T-helper 1 cell treated with Interleukin-12 subunit alpha and Interleukin-12 subunit beta and Interleukin-4 antibody, amounts not matched to agents 30 μg/mL and 1 μg/mL, for 36 hours (primary cell): ENCODE measurements around the gene SLC25A13.
"Not testable (repeated sequence)": the region's sequence is repeated elsewhere in the genome, so short reads cannot be mapped to it uniquely, and the experiment has no call there.

Experiments used
- H3K27ac Mint-ChIP-seq: one replicate; pipeline ENCODE4 v1.8.0; 2021; ENCODE audit warnings: mild to moderate bottlenecking, mixed read lengths
- H3K27me3 Mint-ChIP-seq: one replicate; pipeline ENCODE4 v1.8.0; 2021; ENCODE audit warnings: low read depth, mixed read lengths
- H3K36me3 Mint-ChIP-seq: one replicate; pipeline ENCODE4 v1.8.0; 2021; ENCODE audit warnings: low read depth, mixed read lengths
- H3K4me1 Mint-ChIP-seq: one replicate; pipeline ENCODE4 v1.8.0; 2021; ENCODE audit warnings: low read depth, mixed read lengths
- H3K4me3 Mint-ChIP-seq: one replicate; pipeline ENCODE4 v1.8.0; 2021; ENCODE audit warnings: mild to moderate bottlenecking, moderate library complexity, mixed read lengths
- H3K9me3 Mint-ChIP-seq: one replicate; pipeline ENCODE4 v1.8.0; 2021; ENCODE audit warnings: mixed read lengths

SLC25A13 gene

DNA sequence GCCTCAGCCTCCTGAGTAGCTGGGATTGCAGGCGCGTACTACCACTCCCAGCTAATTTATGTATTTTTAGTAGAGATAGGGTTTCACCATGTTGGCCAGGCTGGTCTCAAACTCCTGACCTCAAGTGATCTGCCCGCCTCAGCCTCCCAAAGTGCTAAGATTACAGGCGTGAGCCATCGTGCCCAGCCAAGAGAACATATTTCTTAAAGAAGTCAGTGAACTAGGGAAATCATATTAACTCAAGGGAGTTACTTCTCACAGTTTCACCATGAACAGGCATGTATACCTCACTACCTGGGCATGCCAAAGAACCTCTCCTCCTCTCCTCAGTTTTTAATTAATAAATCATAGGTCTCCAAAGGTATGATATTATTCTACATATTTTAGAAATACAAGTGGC lies 24.5 kb downstream of the SLC25A13 start:
- peaks cover 12% of the 10 kb centered on the region for H3K36me3 Mint-ChIP-seq
- H3K9me3 Mint-ChIP-seq, H3K4me3 Mint-ChIP-seq, H3K4me1 Mint-ChIP-seq, H3K27me3 Mint-ChIP-seq, H3K27ac Mint-ChIP-seq: not testable (repeated sequence)

DNA sequence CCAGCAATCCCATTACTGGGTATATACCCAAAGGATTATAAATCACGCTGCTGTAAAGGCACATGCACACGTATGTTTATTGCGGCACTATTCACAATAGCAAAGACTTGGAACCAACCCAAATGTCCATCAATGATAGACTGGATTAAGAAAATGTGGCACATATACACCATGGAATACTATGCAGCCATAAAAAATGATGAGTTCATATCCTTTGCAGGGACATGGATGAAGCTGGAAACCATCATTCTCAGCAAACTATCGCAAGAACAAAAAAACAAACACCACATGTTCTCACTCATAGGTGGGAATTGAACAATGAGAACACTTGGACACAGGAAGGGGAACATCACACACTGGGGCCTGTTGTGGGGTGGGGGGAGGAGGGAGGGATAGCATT lies 28.0 kb downstream of the SLC25A13 start:
- not testable (repeated sequence) for H3K27ac Mint-ChIP-seq, H3K27me3 Mint-ChIP-seq, H3K4me1 Mint-ChIP-seq, H3K4me3 Mint-ChIP-seq
- Mint-ChIP-seq H3K36me3 (peaks cover 16% of the 10 kb centered on the region), H3K9me3 (peaks cover 28% of the 10 kb centered on the region)

DNA sequence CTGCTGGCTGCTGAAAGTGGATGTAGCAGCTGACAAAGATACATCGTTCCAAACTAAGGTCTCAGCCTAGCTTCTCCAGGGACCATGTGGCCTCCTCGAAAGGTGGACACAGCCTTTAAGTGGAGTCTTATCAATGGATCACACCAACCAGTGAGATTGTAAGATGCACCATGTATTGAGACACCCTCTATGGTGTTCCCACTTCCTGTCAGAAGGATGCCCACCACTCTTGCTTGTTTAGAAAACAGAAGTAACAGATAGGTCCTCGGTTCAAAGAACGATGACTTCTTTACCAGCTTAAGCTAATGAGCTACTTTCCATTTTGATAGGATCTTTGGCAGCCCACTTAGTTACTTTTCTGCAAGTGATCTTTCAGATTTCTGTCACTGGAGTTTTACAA lies 34.3 kb downstream of the SLC25A13 start:
- Mint-ChIP-seq H3K4me1 (peaks cover 44% of the 10 kb centered on the region), H3K9me3 (peaks cover 34% of the 10 kb centered on the region), H3K27ac (peak overlapping the region; percentile 22), H3K4me3 (no peak overlapping the region), H3K36me3 (peaks cover 24% of the 10 kb centered on the region), H3K27me3 (no peaks in the 10 kb centered on the region)

DNA sequence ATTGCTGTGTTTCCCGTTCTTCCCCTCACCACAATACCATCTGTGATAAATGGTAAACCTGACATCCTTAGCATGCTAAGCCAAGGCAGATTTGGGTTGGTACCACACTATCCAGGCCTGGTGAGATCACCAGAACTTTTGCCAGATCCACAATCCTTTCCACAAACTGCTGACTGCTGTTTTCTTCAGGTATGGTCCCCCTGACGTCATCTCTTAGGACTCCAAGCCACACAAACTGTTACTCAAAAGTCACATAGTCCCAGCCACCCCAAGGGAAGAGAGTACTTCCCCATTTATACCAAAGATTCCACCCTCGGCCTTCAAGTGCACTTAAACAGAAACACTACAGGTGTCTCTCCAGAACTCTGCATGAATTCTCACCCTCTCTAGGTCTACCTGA lies 34.8 kb downstream of the SLC25A13 start:
- H3K4me1 Mint-ChIP-seq = peaks cover 44% of the 10 kb centered on the region

DNA sequence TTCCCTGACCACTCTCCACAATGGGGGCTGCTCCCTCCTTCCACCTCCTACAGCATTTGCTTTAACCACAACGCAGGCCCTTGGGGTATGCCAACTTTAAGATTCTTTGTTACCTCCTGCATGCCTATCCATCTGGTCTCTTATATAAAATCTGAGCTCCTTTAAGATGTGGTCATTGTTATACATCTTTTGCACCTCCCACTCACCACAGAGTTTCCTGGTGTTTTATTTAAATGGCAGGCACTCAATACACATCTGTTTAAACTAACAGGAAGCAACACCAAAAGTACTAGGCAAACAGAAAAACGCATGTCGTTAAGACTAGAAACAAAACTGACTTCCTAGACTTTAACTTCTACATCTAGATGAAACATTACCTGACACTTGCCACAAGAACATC lies 36.3 kb downstream of the SLC25A13 start:
- peaks cover 44% of the 10 kb centered on the region for H3K4me1 Mint-ChIP-seq
- H3K27me3 Mint-ChIP-seq = no peaks in the 10 kb centered on the region
- H3K9me3 Mint-ChIP-seq = peaks cover 20% of the 10 kb centered on the region
- H3K4me3 Mint-ChIP-seq = peak overlapping the region; percentile 75
- peaks cover 19% of the 10 kb centered on the region for H3K36me3 Mint-ChIP-seq
- peak overlapping the region; percentile 88 for H3K27ac Mint-ChIP-seq

More for the DNA sequence above, 34.8 kb downstream of the SLC25A13 start:
- Mint-ChIP-seq H3K9me3 (peaks cover 30% of the 10 kb centered on the region), H3K4me3 (no peak overlapping the region), H3K27me3 (no peaks in the 10 kb centered on the region), H3K36me3 (peaks cover 24% of the 10 kb centered on the region), H3K27ac (peak overlapping the region; percentile 22)

DNA sequence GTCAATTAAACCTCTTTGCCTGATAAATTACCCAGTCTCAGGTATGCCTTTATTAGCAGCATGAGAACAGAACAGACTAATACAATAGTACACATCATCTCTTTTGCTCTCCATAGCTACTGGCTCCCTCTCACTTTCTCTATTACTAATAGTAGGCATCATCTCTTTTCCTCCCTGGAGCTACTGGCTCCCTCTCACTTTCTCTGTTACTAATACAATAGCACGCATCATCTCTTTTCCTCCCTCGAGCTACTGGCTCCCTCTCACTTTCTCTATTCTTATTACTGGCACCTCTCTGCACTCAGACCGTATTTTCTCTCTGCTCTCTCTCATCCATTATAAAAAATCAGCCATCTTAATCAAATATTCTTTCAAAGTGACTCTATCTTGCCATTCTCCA lies 37.1 kb downstream of the SLC25A13 start:
- peaks cover 20% of the 10 kb centered on the region for H3K36me3 Mint-ChIP-seq
- H3K4me1 Mint-ChIP-seq = peaks cover 41% of the 10 kb centered on the region
- peaks cover 17% of the 10 kb centered on the region for H3K9me3 Mint-ChIP-seq
- peak overlapping the region; percentile 88 for H3K27ac Mint-ChIP-seq
- H3K27me3 Mint-ChIP-seq = no peaks in the 10 kb centered on the region
- H3K4me3 Mint-ChIP-seq = peak overlapping the region; percentile 75

DNA sequence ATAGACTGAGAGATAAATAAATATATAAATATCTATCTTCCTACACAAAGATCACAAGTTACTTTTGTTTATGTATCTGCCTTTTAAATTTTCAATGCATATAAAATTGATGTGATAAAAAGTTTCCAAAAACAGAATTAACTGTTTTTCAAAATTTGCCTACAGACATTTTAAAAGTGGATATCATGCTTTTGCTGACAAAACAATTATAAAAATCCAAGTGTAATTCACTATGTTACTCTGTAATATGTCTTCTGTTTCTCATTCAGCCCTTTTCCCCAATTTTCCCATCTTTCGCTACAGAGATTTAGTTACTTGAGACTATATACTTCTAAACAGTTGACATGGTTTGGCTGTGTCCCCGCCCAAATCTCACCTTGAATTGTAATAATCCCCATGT lies 37.7 kb downstream of the SLC25A13 start:
- Mint-ChIP-seq H3K4me1 (peaks cover 36% of the 10 kb centered on the region), H3K27ac (no peak overlapping the region), H3K4me3 (no peak overlapping the region), H3K9me3 (peaks cover 13% of the 10 kb centered on the region), H3K27me3 (no peaks in the 10 kb centered on the region), H3K36me3 (peaks cover 19% of the 10 kb centered on the region)

DNA sequence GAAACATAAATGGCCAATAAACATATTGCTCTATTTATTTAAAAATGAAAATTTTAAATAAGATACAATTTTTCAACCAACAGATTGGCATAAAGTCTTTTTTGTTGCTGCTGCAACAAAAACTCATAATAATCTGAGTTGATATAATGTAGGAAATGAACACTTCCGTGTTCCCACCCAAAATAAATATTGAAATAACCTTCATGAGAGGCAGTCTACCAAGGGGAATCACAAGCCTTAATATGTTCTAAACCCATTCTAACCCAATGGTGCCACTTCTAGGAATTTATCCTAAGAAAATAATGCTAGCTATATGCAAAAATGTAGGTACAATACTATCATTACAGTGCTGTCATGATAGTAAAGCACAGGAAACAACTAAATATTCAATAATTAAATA lies 39.1 kb downstream of the SLC25A13 start:
- Mint-ChIP-seq H3K9me3 (peaks cover 9% of the 10 kb centered on the region), H3K27me3 (no peaks in the 10 kb centered on the region), H3K4me3 (no peak overlapping the region), H3K4me1 (peaks cover 35% of the 10 kb centered on the region), H3K27ac (no peak overlapping the region), H3K36me3 (peaks cover 19% of the 10 kb centered on the region)

DNA sequence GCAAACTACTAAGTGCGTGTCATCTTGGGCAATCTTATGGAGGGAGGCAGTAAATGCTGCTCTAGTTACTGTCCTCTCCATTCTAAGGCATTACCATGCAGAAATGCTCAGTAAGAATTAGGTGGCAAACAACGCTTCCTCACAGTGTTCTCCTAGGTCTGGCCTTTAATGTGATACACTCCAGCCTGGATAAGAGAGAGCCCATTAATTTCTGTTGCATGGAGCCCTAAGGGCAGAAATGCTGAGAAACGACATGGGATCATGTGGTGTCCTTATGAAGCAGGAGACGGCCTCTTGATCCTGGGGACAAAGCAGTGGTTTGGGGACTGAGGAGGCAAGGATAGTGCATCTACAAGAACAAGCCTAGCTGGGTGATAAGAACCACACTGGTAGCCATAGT lies 44.0 kb downstream of the SLC25A13 start:
- Mint-ChIP-seq H3K27ac (no peak overlapping the region), H3K27me3 (no peaks in the 10 kb centered on the region), H3K36me3 (peaks cover 14% of the 10 kb centered on the region), H3K4me1 (no peaks in the 10 kb centered on the region), H3K4me3 (no peak overlapping the region), H3K9me3 (peaks cover 6% of the 10 kb centered on the region)

DNA sequence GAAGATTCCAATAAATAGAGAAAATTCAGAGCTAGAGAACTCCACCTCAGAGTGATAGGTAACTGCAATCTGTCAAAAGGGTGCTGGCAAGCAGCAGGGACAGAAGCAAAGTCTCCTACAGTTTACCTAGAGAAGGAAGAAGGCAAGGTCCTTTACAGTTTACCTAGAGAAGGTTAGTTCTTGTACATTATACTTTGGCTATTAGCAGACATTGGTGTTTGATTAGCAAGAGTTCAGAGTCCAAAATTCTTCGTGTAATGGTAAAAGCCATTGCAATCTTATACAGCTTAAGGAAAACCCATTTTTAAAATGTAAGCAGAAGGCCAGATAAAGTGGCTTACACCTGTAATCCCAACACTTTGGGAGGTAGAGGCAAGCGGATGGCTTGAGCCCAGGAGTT lies 45.9 kb downstream of the SLC25A13 start:
- Mint-ChIP-seq H3K27ac (no peak overlapping the region), H3K27me3 (no peaks in the 10 kb centered on the region), H3K4me3 (no peak overlapping the region), H3K9me3 (peaks cover 6% of the 10 kb centered on the region), H3K36me3 (peaks cover 11% of the 10 kb centered on the region), H3K4me1 (no peaks in the 10 kb centered on the region)

DNA sequence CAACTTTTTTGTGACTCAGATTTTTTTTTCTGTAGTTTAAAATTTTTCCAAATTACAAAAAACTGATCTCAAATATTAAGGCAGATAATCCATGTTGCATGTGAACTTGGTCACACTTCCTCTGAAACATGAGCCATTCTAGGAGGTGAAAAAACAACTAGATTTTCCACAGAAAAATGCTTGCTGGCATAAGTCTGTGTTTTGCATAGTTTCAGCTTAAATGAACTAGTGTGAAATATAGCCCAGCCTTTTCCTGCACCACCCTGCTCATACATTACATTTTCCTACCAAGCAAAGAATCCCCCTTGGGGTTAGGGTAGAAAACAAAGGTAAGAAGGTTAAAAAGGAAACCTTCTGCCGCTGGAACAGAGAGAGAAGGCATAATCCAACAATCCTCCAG lies 48.2 kb downstream of the SLC25A13 start:
- no peaks in the 10 kb centered on the region for H3K4me1 Mint-ChIP-seq
- H3K4me3 Mint-ChIP-seq = no peak overlapping the region
- H3K36me3 Mint-ChIP-seq = peaks cover 8% of the 10 kb centered on the region
- no peaks in the 10 kb centered on the region for H3K27me3 Mint-ChIP-seq
- H3K9me3 Mint-ChIP-seq = peaks cover 3% of the 10 kb centered on the region
- no peak overlapping the region for H3K27ac Mint-ChIP-seq

DNA sequence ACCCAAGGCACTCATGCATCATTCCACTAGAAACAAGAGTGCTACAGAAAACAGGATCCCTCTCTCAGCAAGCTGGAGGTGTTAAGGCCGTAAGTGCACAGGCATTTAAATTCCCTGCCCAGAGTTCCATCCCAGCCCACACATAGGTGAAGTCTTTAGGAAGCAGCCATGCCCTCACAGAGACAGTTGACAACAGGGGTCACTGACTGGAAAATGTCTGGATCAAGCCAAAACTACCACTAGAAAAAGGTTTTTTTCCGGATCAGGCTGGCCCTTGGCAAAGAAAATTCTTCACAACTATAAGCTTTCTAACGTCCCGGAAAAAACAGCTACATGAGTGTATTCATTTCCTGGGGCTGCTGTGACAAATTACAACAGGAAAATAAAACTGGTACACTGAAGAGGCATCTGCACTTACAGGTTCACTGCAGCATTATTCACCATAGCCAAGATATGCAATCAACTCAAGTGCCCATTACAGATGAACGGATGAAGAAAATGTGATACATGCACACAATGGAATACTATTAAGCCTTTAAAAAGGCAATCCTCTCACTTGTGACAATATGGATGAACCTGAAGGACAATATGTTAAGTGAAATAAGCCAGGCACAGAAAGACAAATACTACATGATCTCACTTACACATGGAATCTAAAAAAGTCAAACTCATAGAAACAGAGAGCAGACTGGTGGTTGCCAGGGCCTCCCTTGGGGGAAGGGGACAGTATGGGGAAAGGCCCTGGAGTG lies 52.5 kb downstream of the SLC25A13 start:
- H3K36me3 Mint-ChIP-seq = peaks cover 2% of the 10 kb centered on the region

DNA sequence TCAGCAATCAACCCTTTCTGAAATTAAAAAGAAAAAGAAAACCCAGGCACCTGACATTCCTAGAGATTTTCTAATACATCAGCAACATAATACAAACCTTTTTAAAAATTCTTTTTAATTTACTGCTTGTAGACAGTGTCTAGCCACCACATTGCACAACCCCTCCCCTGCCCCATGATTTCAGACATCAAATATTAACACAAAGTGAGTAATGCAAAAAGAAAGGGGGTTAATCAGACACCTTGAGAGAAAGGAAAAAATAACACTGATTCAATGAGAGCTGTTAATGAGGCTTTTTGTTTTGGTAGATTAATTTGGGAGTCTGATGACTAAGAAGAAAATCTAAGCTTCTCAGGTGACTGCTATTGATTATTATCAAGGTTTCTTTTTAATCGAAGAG lies 55.3 kb downstream of the SLC25A13 start:
- Mint-ChIP-seq H3K9me3 (no peaks in the 10 kb centered on the region), H3K27ac (no peak overlapping the region), H3K4me3 (no peak overlapping the region), H3K27me3 (no peaks in the 10 kb centered on the region), H3K4me1 (peaks cover 3% of the 10 kb centered on the region), H3K36me3 (peaks cover 1% of the 10 kb centered on the region)

More for the DNA sequence above, 52.5 kb downstream of the SLC25A13 start:
- no peak overlapping the region for H3K4me3 Mint-ChIP-seq
- no peaks in the 10 kb centered on the region for H3K27me3 Mint-ChIP-seq
- no peaks in the 10 kb centered on the region for H3K4me1 Mint-ChIP-seq
- no peak overlapping the region for H3K27ac Mint-ChIP-seq
- H3K9me3 Mint-ChIP-seq = no peaks in the 10 kb centered on the region

DNA sequence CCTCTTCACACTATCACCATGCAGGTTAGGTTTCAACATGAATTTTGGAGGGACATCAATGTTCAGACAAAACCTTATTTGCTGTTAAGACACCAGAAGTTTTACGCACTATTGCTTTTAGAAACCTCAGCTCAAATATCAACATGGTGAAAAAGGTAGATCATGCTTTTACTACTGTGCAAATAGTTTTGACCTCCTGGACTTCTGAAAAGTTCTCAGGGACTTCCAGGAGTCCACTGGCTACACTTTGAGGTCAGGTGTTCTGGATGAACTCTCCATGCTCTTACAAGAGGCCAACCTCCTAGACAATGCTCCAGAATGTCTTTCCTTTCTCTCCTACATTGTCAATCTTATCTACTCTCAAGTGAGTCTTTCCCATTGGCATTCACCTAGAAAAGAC lies 55.9 kb downstream of the SLC25A13 start:
- peaks cover 1% of the 10 kb centered on the region for H3K36me3 Mint-ChIP-seq
- H3K4me1 Mint-ChIP-seq = peaks cover 3% of the 10 kb centered on the region
- no peak overlapping the region for H3K27ac Mint-ChIP-seq
- H3K9me3 Mint-ChIP-seq = no peaks in the 10 kb centered on the region
- no peak overlapping the region for H3K4me3 Mint-ChIP-seq
- no peaks in the 10 kb centered on the region for H3K27me3 Mint-ChIP-seq

DNA sequence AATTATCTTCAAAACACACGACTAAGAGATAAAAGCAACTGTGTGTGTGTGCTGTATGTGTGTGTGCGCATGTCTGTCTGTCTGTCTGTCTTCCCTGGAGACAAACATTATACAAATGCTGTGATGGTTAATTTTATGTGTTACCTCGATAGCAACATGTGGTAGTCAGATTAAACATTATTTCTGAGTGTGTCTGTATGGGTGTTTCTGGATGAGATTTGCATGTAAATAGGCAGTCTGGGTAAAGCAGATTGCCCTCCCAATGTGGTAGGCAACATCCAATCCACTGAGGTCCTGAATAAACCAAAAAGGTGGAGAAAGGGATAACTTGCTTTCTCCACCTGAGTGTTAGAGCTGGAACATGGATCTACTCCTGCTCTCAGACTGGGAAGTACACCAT lies 67.9 kb downstream of the SLC25A13 start:
- no peaks in the 10 kb centered on the region for H3K27me3 Mint-ChIP-seq
- peaks cover 11% of the 10 kb centered on the region for H3K36me3 Mint-ChIP-seq
- H3K27ac Mint-ChIP-seq = no peak overlapping the region
- peaks cover 27% of the 10 kb centered on the region for H3K9me3 Mint-ChIP-seq
- H3K4me3 Mint-ChIP-seq = no peak overlapping the region
- H3K4me1 Mint-ChIP-seq = peaks cover 4% of the 10 kb centered on the region

DNA sequence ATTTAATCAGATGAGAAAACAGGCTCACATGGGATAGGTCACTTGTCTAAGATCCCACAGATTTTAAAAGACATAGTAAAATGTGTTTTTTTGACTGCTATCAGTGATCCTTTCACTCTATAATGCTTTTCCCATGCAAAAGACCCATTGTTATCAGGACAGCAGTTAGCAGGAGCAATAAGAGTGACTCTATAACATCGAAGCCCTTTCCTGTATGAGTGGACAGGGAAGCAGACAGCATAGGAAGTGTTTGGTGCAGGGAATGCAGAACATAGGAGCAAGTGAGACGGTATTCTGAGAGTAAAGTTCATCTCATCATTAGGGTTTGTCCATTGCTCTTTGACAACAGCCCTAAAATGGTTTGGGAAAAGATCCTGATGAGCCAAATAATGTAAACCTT lies 68.5 kb downstream of the SLC25A13 start:
- peaks cover 27% of the 10 kb centered on the region for H3K9me3 Mint-ChIP-seq
- no peak overlapping the region for H3K4me3 Mint-ChIP-seq
- peaks cover 4% of the 10 kb centered on the region for H3K4me1 Mint-ChIP-seq
- no peak overlapping the region for H3K27ac Mint-ChIP-seq
- peaks cover 11% of the 10 kb centered on the region for H3K36me3 Mint-ChIP-seq
- H3K27me3 Mint-ChIP-seq = no peaks in the 10 kb centered on the region
